HEK293 (cell line): ENCODE data around the gene DDR1.
A peak's percentile ranks its signal among the peaks of the same experiment; 100 is the strongest.
"Not testable (repeated sequence)": the region's sequence is repeated elsewhere in the genome, so short reads cannot be mapped to it uniquely, and the experiment has no call there.

Experiments
- CTCF ChIA-PET: fragments of 350-600 bp; formaldehyde crosslinking; extraction: SDS; loops from one replicate; lab custom pipeline; 2021; ENCODE audit warnings: antibody characterized with exemption; lab: Yijun Ruan, JAX
- POLR2A ChIA-PET: fragments of 300-600 bp; formaldehyde crosslinking; extraction: SDS; loops from one replicate; lab custom pipeline; 2020; ENCODE audit warnings: antibody characterized with exemption, inconsistent platforms; lab: Yijun Ruan, JAX
- H3K27ac ChIP-seq: fragments of 200-500 bp; sonication (Bioruptor generic); 2 replicates; pipeline ENCODE4 v1.5.1; 2014; ENCODE audit warnings: low read depth, low read length, control low read depth, inconsistent platforms; ENCODE audit errors: extremely low read depth
- H3K36me3 ChIP-seq, 2 experiments: fragments of 200-500 bp in 1 of 2; sonication (Bioruptor generic) in 1 of 2; 1 replicate in 1 of 2; 2 replicates in 1 of 2; pipeline ENCODE4 v1.5.1; 2014 to 2017; ENCODE audit warnings: inconsistent platforms in 2 of 2, low read length in 2 of 2; ENCODE audit not compliant: control insufficient read depth in 2 of 2, insufficient read depth in 1 of 2
- H3K4me1 ChIP-seq: fragments of 200-500 bp; sonication (Bioruptor generic); 2 replicates; pipeline ENCODE4 v1.5.1; 2014; ENCODE audit warnings: mild to moderate bottlenecking, low read length, inconsistent platforms; ENCODE audit not compliant: control insufficient read depth, insufficient read depth
- H3K4me3 ChIP-seq: 2 replicates; pipeline ENCODE4 v1.5.1; 2011; ENCODE audit warnings: low read depth, mild to moderate bottlenecking, control low read depth, low read length, moderate library complexity
- H3K9me3 ChIP-seq: fragments of 200-500 bp; sonication (Bioruptor generic); 2 replicates; pipeline ENCODE4 v1.5.1; 2014; ENCODE audit warnings: low read depth, low read length, inconsistent platforms; ENCODE audit not compliant: control insufficient read depth, insufficient read depth
- AEBP2 ChIP-seq: fragments of 450-650 bp; formaldehyde crosslinking; IDR thresholded peaks from 2 replicates; pipeline ENCODE4 v1.5.1; 2016; ENCODE audit warnings: missing biosample characterization, missing genetic modification characterization, borderline replicate concordance
- GLI2 ChIP-seq: fragments of 450-650 bp; formaldehyde crosslinking; IDR thresholded peaks from 2 replicates; pipeline ENCODE4; 2017; ENCODE audit warnings: missing biosample characterization, missing genetic modification characterization, low read depth, borderline replicate concordance
- GLIS1 ChIP-seq: fragments of 450-650 bp; formaldehyde crosslinking; IDR thresholded peaks from 2 replicates; pipeline ENCODE4 v1.5.1; 2016; ENCODE audit warnings: missing biosample characterization, missing genetic modification characterization
- RBAK ChIP-seq: fragments of 450-650 bp; formaldehyde crosslinking; IDR thresholded peaks from 2 replicates; pipeline ENCODE4 v1.5.1; 2016; ENCODE audit warnings: missing biosample characterization, missing genetic modification characterization
- SETDB1 ChIP-seq: IDR thresholded peaks from one replicate; pipeline ENCODE4 v1.6.1; 2017; ENCODE audit warnings: mild to moderate bottlenecking, low read length, moderate library complexity, mixed read lengths; ENCODE audit not compliant: insufficient read length
- YY1 ChIP-seq: fragments of 450-650 bp; formaldehyde crosslinking; IDR thresholded peaks from 2 replicates; pipeline ENCODE4 v1.5.1; 2018; ENCODE audit warnings: missing biosample characterization, missing genetic modification characterization
- ZBTB7A ChIP-seq: fragments of 450-650 bp; formaldehyde crosslinking; IDR thresholded peaks from 2 replicates; pipeline ENCODE4 v1.5.1; 2016; ENCODE audit warnings: low read depth, missing biosample characterization, missing genetic modification characterization
- ZNF121 ChIP-seq: fragments of 450-650 bp; formaldehyde crosslinking; IDR thresholded peaks from 2 replicates; pipeline ENCODE4 v1.5.1; 2016; ENCODE audit warnings: missing biosample characterization, missing genetic modification characterization
- ZNF223 ChIP-seq: fragments of 450-650 bp; formaldehyde crosslinking; IDR thresholded peaks from 2 replicates; pipeline ENCODE4 v1.5.1; 2016; ENCODE audit warnings: missing biosample characterization, missing genetic modification characterization
- ZNF26 ChIP-seq: fragments of 450-650 bp; formaldehyde crosslinking; IDR thresholded peaks from 2 replicates; pipeline ENCODE4 v1.5.1; 2016; ENCODE audit warnings: missing biosample characterization, missing genetic modification characterization
- ZNF302 ChIP-seq: fragments of 450-650 bp; formaldehyde crosslinking; IDR thresholded peaks from 2 replicates; pipeline ENCODE4 v1.5.1; 2016; ENCODE audit warnings: missing biosample characterization, missing genetic modification characterization, low read depth
- ZNF488 ChIP-seq: fragments of 450-650 bp; formaldehyde crosslinking; IDR thresholded peaks from 2 replicates; pipeline ENCODE4 v1.5.1; 2016; ENCODE audit warnings: missing biosample characterization, missing genetic modification characterization
- ZNF529 ChIP-seq: fragments of 450-650 bp; formaldehyde crosslinking; IDR thresholded peaks from 2 replicates; pipeline ENCODE4 v1.5.1; 2017; ENCODE audit warnings: missing genetic modification characterization, missing biosample characterization; ENCODE audit not compliant: insufficient replicate concordance
- ZNF792 ChIP-seq: fragments of 450-650 bp; formaldehyde crosslinking; IDR thresholded peaks from 2 replicates; pipeline ENCODE4 v1.5.1; 2016; ENCODE audit warnings: missing biosample characterization, missing genetic modification characterization
- ZNF830 ChIP-seq: fragments of 450-650 bp; IDR thresholded peaks from 2 replicates; pipeline ENCODE4 v1.5.0; 2018; ENCODE audit warnings: missing biosample characterization, missing genetic modification characterization, low read depth, mild to moderate bottlenecking, moderate library complexity
- ZSCAN16 ChIP-seq: fragments of 450-650 bp; formaldehyde crosslinking; IDR thresholded peaks from 2 replicates; pipeline ENCODE4 v1.5.1; 2016; ENCODE audit warnings: missing biosample characterization, missing genetic modification characterization
- ZSCAN5A ChIP-seq: fragments of 450-650 bp; formaldehyde crosslinking; IDR thresholded peaks from 2 replicates; pipeline ENCODE4 v1.5.1; 2016; ENCODE audit warnings: missing biosample characterization, missing genetic modification characterization
- TF ChIP-seq, protein P1 (sequence below): fragments of 450-650 bp; formaldehyde crosslinking; IDR thresholded peaks from 2 replicates; pipeline ENCODE4 v1.5.1; 2016; ENCODE audit warnings: missing biosample characterization, missing genetic modification characterization

DDR1 gene

DNA sequence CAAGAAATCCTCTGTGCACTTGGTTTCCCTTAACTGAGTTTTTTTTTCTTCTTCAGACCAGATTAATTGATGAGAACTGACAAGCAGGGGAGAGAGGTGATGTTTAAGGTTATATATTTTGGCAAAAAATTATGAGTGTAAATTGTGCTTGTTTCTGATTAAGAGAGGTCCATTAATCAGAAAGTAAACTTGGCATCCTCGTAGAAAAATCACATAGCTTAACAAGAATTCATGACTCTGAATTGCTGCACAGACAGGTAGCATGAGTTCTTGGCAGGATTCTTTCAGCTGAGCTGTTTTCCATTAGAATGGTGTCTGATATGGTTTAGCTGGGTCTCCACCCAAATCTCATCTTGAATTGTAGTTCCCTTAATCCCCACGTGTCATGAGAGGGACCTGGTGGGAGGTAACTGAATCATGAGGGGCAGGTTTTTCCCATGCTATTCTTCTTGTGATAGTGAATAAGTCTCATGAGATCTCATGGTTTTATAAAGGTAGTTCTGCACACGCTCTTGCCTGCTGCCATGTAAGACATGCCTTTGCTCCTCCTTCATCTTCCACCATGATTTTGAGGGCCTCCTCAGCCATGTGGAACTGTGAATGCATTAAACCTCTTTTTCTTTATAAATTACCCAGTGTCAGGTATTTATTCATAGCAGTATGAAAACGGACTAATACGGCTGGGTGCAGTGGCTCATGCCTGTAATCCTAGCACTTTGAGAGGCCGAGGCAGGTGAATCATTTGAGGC, 34.2 kb upstream of the DDR1 start:
- no peaks in the 10 kb centered on the region for H3K4me1 ChIP-seq
- no peaks in the 10 kb centered on the region for H3K36me3 ChIP-seq
- CTCF ChIA-PET = interaction anchor here (0.6 to 1.0 kb wide), 2 partner anchors 14 to 28 kb away, joined by 3 to 4 read pairs; no protein-coding TSS in a partner anchor
- H3K9me3 ChIP-seq = no peaks in the 10 kb centered on the region
- POLR2A ChIA-PET = no interaction called here
- H3K4me3 ChIP-seq = no peak overlapping the region
- TF ChIP-seq, protein P1, sequence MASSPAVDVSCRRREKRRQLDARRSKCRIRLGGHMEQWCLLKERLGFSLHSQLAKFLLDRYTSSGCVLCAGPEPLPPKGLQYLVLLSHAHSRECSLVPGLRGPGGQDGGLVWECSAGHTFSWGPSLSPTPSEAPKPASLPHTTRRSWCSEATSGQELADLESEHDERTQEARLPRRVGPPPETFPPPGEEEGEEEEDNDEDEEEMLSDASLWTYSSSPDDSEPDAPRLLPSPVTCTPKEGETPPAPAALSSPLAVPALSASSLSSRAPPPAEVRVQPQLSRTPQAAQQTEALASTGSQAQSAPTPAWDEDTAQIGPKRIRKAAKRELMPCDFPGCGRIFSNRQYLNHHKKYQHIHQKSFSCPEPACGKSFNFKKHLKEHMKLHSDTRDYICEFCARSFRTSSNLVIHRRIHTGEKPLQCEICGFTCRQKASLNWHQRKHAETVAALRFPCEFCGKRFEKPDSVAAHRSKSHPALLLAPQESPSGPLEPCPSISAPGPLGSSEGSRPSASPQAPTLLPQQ (tag by site-specific recombination) = no peak
- TF ChIP-seq SETDB1 = peak; percentile 23
- H3K27ac ChIP-seq = no peak overlapping the region

DNA sequence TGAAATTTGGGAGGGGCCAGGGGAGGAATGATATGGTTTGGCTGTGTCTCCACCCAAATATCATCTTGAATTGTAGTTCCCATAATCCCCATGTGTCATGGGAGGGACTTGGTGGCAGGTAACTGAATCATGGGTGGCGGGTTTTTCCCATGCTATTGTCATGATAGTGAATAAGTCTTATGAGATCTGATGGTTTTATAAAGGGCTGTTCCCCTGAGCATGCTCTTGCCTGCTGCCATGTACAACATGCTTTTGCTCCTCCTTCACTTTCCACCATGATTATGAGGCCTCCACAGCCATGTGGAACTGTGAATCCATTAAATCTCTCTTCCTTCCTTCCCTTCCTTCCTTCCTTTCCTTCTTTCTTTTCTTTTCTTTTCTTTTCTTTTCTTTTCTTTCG, 31.9 kb upstream of the DDR1 start:
- CTCF ChIA-PET = interaction anchor here (0.7 kb wide), 1 partner anchor 25 kb away, joined by 6 read pairs; no protein-coding TSS in a partner anchor
- POLR2A ChIA-PET = not testable (repeated sequence)

DNA sequence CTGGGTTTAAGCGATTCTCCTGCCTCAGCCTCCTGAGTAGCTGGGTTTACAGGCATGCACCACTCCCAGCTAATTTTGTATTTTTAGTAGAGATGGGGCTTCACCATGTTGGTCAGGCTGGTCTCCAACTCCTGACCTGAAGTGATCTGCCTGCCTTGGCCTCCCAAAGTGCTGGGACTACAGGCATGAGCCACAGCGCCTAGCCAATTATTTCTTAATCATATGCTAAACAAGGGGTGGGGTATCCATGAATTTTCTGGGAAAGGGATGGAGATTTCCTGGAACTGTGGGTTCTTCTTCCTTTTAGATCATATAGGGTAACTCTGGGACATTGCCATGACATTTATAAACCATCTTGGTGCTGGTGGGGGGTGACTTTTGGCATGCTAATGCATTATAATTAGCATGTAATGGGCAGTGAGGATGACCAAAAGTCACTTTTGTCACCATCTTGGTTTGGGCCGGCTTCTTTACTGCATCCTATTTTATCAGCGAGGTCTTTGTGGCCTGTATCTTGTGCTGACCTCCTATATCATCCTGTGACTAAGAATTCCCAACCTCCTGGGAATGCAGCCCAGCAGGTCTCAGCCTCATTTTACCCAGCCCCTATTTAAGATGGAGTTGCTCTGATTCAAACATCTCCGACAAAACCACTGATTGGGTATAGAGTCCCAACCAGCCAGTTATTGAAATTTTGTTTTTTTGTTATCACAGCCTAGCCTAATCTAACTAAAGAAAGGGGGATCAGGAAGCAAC, 29.9 kb upstream of the DDR1 start:
- CTCF ChIA-PET = no interaction called here
- no peak for TF ChIP-seq AEBP2
- no peak for TF ChIP-seq YY1 (tag by site-specific recombination)
- TF ChIP-seq RBAK (tag by site-specific recombination) = no peak
- no peak for TF ChIP-seq ZBTB7A (tag by site-specific recombination)
- no peak for TF ChIP-seq ZNF223 (tag by site-specific recombination)
- TF ChIP-seq, all 188 proteins: peak for 0
- Histone ChIP-seq H3K27ac (no peak overlapping the region), H3K36me3 (no peaks in the 10 kb centered on the region), H3K4me3 (no peak overlapping the region), H3K4me1 (peaks cover 10% of the 10 kb centered on the region), H3K9me3 (no peaks in the 10 kb centered on the region)
- POLR2A ChIA-PET = no interaction called here

More for the DNA sequence above, 31.9 kb upstream of the DDR1 start:
- H3K9me3 ChIP-seq, H3K4me3 ChIP-seq, H3K36me3 ChIP-seq, H3K4me1 ChIP-seq, H3K27ac ChIP-seq: not testable (repeated sequence)

DNA sequence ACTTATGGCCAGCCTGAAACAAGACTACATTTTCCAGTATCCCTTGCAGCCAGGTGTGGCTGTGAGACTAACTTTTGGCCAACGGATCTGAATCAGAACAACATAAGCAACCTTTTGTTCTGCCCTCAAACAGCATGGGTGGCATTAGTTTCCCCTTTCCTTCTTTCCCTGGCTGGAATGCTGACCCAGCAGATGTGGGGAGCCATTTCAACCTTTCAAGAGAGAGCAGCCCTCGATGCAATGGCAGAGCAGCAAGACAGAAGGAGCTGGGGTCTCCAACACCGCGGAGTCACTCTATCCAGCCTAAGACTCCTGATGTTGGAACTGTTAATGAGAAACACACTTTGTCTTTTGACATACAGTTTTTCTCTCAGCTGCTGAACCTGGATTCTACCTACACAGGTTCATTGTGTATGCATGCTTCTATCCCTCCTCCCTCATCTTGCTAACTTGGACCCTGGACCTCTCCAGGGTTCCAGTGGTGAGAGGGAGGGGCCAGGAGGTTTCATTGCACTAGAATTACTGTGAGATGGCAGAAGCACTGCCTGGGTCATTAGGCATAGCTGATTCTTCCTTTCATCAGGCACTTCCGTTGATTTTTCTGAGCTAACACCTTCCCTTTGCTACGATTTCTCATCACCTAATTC, 28.8 kb upstream of the DDR1 start:
- no peaks in the 10 kb centered on the region for H3K36me3 ChIP-seq
- ChIA-PET CTCF (interaction anchor here (0.5 to 2.6 kb wide), 5 partner anchors 12 to 212 kb away, joined by 3 to 22 read pairs (median 5); no protein-coding TSS in a partner anchor), POLR2A (interaction anchor here (1.1 kb wide), 1 partner anchor 138 kb away, joined by 3 read pairs; the partner anchor contains the start of gene MDC1)
- no peak overlapping the region for H3K4me3 ChIP-seq
- peaks cover 10% of the 10 kb centered on the region for H3K4me1 ChIP-seq
- H3K27ac ChIP-seq = no peak overlapping the region
- no peaks in the 10 kb centered on the region for H3K9me3 ChIP-seq
- TF ChIP-seq ZNF529 (tag by site-specific recombination) = no peak
- TF ChIP-seq ZNF302 (tag by site-specific recombination) = no peak
- TF ChIP-seq GLIS1 (tag by site-specific recombination) = no peak
- no peak for TF ChIP-seq ZNF488
- TF ChIP-seq GLI2 (tag by site-specific recombination) = no peak
- TF ChIP-seq ZNF121 (tag by site-specific recombination) = no peak
- no peak for TF ChIP-seq ZNF792 (tag by site-specific recombination)
- no peak for TF ChIP-seq ZNF26 (tag by site-specific recombination)
- no peak for TF ChIP-seq ZNF830 (tag by site-specific recombination)
- no peak for TF ChIP-seq ZSCAN5A (tag by site-specific recombination)
- no peak for TF ChIP-seq ZSCAN16
